ENCODE measurements around the gene CBLB.

DNA sequence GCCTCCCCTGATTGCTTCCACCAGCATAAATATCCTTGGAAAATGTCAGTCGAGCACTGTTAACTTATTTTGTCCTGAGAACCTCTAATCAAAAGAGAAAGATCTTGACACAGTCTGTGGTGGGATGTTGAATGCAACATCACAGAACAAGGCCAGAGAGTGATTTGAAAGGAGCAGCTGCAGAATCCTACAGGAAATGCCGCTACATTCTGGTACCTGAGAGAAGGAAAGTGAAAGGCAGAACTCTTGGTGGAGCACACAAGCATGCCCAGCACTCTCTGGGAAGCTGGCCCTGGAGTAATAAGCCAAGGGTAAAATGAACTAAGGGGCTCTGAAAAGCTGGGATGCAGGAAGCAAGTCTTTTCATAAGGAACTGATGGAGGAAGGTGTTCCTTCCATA lies 75.8 kb downstream of the CBLB start:
- no peak for TF ChIP-seq EZH2 (IDR thresholded peaks at IDR 0.05)
- no peak for TF ChIP-seq POLR2AphosphoS5 (IDR thresholded peaks at IDR 0.05; ENCODE audit: borderline replicate concordance, low read depth, low read length)
- TF ChIP-seq FOXP2 (optimal IDR thresholded peaks at IDR 0.05; ENCODE audit: control extremely low read depth, extremely low read length, insufficient read depth): no peak
